Duodenal mucosa (tissue), 2 donors: ENCODE data around the gene CREB3L1.
A peak's percentile ranks its signal among the peaks of the same experiment; 100 is the strongest.

ENCODE experiments used
- H3K27ac ChIP-seq: one replicate; pipeline ENCODE4 v1.7.0; 2013; ENCODE audit warnings: low read depth, low read length
- H3K27me3 ChIP-seq, 2 donors: one replicate each; pipeline ENCODE4 v1.7.0; 2013; ENCODE audit warnings: low read length in 2 of 2, control low read depth in 1 of 2; ENCODE audit not compliant: insufficient read depth in 2 of 2, control insufficient read depth in 1 of 2
- H3K36me3 ChIP-seq, 2 donors: one replicate each; pipeline ENCODE4 v1.7.0; 2013; ENCODE audit warnings: low read length in 2 of 2, control low read depth in 1 of 2; ENCODE audit not compliant: insufficient read depth in 2 of 2, control insufficient read depth in 1 of 2
- H3K4me1 ChIP-seq, 2 donors: one replicate each; pipeline ENCODE4 v1.7.0; 2013; ENCODE audit warnings: low read length in 2 of 2, control low read depth in 1 of 2; ENCODE audit not compliant: insufficient read depth in 2 of 2, control insufficient read depth in 1 of 2
- H3K4me3 ChIP-seq, 2 donors: one replicate each; pipeline ENCODE4 v1.7.0; 2013; ENCODE audit warnings: low read length in 2 of 2, low read depth in 1 of 2
- H3K9ac ChIP-seq, 2 donors: one replicate each; pipeline ENCODE4 v1.7.0; 2013; ENCODE audit warnings: low read length in 2 of 2, low read depth in 1 of 2
- H3K9me3 ChIP-seq, 2 donors: one replicate each; pipeline ENCODE4 v1.7.0; 2013; ENCODE audit warnings: low read length in 2 of 2, control low read depth in 1 of 2; ENCODE audit not compliant: control insufficient read depth in 1 of 2

CREB3L1 gene

DNA sequence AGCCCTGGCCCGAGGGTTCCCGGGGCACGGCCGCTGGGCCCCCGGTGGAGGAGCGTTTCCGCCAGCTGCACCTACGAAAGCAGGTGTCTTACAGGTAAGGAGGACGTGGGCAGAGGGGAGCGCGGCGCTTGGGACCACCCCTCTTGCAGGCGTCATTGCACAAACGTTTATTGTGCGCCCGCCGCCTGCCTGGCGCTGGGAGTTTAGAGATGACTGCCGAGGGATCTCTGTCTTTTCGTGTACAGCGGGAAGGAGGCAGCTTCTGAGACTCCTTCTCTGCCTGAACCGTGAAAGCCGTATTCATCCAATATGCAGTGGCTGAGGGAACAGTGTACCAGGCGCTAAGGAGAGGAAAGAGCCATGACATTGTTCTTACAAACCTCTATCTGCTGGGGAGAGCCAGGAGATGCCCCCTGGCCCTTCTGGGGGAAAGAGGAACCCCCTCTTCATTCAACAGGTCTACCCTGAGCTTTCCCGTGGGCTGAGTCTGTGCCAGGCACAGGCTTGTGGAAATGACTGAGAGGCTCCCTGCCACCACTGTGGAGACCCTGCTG, 56.0 kb downstream of the CREB3L1 start:
- H3K36me3 ChIP-seq: no peaks in the 10 kb centered on the region
- H3K4me3 ChIP-seq: peak overlapping the region in 1 of 2 donors; percentile 55
- H3K27ac ChIP-seq: no peak overlapping the region
- no peaks in the 10 kb centered on the region for H3K9me3 ChIP-seq
- peaks cover 45 to 46% of the 10 kb centered on the region in 2 donors for H3K27me3 ChIP-seq
- no peak overlapping the region for H3K9ac ChIP-seq
- peaks cover 8 to 10% of the 10 kb centered on the region in 2 donors for H3K4me1 ChIP-seq

- peaks cover 13 to 18% of the 10 kb centered on the region in 2 donors for H3K4me1 ChIP-seq
- H3K9ac ChIP-seq: no peak overlapping the region
- H3K4me3 ChIP-seq: no peak overlapping the region
- H3K36me3 ChIP-seq: no peaks in the 10 kb centered on the region
- no peaks in the 10 kb centered on the region for H3K9me3 ChIP-seq
- no peak overlapping the region for H3K27ac ChIP-seq
- H3K27me3 ChIP-seq: peaks cover 45 to 46% of the 10 kb centered on the region in 2 donors
These were observed 56.7 kb downstream of the CREB3L1 start for GRCh38 chr11:46334211-46334610.

DNA sequence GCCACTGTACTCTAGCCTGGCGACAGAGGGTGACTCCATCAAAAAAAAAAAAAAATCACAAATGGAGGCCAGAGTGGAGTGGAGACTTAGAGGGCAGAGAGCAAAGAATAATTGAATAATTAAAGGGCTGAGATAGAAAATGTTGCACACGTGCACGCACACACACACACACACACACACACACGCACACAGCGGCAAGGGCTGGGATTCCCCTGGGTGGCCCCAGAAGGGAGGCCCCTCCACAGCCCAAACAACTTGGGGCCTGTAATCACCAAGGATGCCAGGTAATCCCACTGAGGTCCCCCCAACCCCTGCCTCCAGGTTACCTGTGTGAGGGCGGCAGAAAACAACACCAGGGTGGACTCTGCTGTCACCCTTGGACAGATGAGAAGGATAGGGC, 57.8 kb downstream of the CREB3L1 start:
- Histone ChIP-seq H3K9ac (no peak overlapping the region), H3K4me3 (no peak overlapping the region), H3K9me3 (no peaks in the 10 kb centered on the region), H3K27ac (no peak overlapping the region), H3K4me1 (peaks cover 13 to 27% of the 10 kb centered on the region in 2 donors), H3K36me3 (no peaks in the 10 kb centered on the region), H3K27me3 (peaks cover 36 to 37% of the 10 kb centered on the region in 2 donors)

DNA sequence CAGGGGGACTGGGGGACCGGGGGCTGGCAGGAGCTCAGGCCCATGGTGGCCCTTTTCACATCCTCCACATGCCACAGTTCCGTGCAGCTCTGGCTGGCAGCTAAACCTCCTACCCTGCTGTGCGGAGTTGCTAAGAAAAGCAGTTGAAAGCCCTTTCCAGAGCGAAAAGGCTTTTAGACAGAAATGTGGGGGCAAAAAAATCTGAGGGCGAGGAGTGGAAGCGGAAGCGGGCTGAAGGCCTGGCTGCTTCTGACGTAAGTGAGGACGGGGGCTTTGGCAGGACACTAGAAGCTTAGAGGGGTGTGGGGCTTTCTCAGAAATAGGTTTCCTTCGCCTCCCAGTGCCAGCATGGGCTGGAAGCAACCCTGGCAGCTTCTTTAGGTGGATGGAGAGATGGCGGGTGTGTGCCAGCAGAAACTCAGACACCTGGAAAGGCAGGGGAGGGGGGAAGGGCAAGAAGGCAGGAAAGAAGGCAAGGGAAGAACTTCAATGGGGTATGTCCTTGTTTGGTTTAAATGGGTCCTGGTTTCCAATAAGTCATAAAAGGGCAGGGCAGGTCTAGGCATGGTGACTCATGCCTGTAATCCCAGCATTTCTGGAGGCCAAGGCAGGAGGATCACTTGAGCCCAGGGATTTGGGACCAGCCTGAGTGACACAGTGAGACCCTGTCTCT, 58.6 kb downstream of the CREB3L1 start:
- Histone ChIP-seq H3K9ac (no peak overlapping the region), H3K9me3 (no peaks in the 10 kb centered on the region), H3K27ac (no peak overlapping the region), H3K27me3 (peaks cover 33% of the 10 kb centered on the region in 2 donors), H3K4me3 (no peak overlapping the region), H3K4me1 (peaks cover 10 to 27% of the 10 kb centered on the region in 2 donors), H3K36me3 (no peaks in the 10 kb centered on the region)

- no peak overlapping the region for H3K27ac ChIP-seq
- H3K9ac ChIP-seq: no peak overlapping the region
- peaks cover 27 to 29% of the 10 kb centered on the region in 2 donors for H3K27me3 ChIP-seq
- H3K4me3 ChIP-seq: no peak overlapping the region
- no peaks in the 10 kb centered on the region for H3K9me3 ChIP-seq
- H3K36me3 ChIP-seq: no peaks in the 10 kb centered on the region
- peaks cover 10 to 27% of the 10 kb centered on the region in 2 donors for H3K4me1 ChIP-seq
These were observed 59.2 kb downstream of the CREB3L1 start for GRCh38 chr11:46336563-46337180.

DNA sequence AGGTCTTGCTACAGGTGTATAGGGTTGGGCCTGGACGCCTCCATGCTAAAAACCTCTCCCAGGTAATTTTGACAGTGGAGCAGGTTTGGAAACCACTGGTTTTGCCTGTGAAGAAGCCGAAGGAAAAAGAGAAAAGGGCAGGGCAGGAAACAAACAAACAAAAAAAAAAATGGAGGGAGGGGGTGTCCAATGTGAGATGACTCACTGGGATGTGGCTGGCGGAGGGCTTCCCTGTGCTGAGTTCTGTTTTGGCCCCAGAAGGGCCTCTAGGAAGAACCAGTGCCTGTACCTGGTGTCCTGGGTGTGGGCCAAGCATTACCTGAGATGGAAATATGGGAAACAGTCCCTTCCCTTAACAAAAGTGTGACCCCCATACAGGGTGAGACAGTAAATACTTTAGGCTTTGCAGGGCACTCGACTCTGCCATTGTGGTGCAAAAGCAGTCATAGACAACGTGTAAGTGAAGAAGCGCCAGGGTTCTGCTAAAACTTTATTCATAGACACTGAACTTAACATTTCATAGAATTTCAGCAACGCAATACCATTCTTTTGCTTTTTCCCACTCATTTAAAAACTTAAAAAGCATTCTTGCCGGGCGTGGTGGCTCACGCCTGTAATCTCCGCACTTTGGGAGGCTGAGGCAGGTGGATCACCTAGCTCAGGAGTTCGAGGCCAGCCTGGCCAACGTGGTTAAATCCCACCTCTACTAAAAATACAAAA, 60.3 kb downstream of the CREB3L1 start:
- H3K36me3 ChIP-seq: no peaks in the 10 kb centered on the region
- no peak overlapping the region for H3K9ac ChIP-seq
- H3K4me1 ChIP-seq: peaks cover 10 to 28% of the 10 kb centered on the region in 2 donors
- H3K27ac ChIP-seq: no peak overlapping the region
- no peaks in the 10 kb centered on the region for H3K9me3 ChIP-seq
- H3K4me3 ChIP-seq: no peak overlapping the region
- H3K27me3 ChIP-seq: peaks cover 17 to 18% of the 10 kb centered on the region in 2 donors

- no peaks in the 10 kb centered on the region for H3K36me3 ChIP-seq
- no peaks in the 10 kb centered on the region for H3K9me3 ChIP-seq
- H3K4me1 ChIP-seq: peaks cover 6 to 24% of the 10 kb centered on the region in 2 donors
- H3K27me3 ChIP-seq: peaks cover 12% of the 10 kb centered on the region in 2 donors
- H3K27ac ChIP-seq: no peak overlapping the region
- no peak overlapping the region for H3K9ac ChIP-seq
- no peak overlapping the region for H3K4me3 ChIP-seq
These were observed 61.1 kb downstream of the CREB3L1 start for GRCh38 chr11:46338636-46338987.

DNA sequence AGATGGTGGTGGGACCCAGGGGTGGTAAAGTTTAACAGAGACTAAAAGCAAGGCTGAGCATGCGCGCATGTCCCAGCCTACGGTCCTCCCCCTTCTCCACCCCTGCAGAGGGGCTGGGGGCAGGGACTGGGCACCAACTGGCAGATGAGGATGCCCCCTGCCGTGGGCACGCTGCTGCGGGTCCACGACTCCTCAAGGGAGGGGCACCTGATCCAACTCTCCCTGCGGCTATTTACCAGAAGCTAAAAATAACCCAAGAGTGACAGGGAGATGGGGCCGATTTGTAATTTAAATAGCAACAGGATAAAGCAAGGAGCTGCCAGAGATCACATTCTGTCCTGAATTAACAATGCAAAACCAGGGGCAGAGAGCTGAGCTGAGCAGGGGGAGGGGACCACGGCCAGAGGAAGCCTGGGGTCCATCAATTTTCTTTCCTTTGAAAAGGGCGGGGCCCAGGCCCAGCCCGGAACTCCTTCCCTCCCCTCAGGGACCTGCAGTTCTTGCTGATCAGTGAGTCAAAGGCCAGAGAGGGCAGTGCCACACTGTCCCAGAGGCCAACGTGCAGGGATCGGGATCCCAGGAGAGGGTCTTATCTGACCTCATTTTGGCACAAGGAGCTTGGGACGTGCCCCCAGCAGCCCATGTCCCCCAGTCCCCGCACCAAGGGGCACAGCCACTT, 61.7 kb downstream of the CREB3L1 start:
- Histone ChIP-seq H3K4me3 (no peak overlapping the region), H3K27me3 (peaks cover 7% of the 10 kb centered on the region in 2 donors), H3K36me3 (no peaks in the 10 kb centered on the region), H3K4me1 (peaks cover 5 to 24% of the 10 kb centered on the region in 2 donors), H3K27ac (no peak overlapping the region), H3K9ac (no peak overlapping the region), H3K9me3 (no peaks in the 10 kb centered on the region)

- Histone ChIP-seq H3K9me3 (no peaks in the 10 kb centered on the region), H3K27ac (no peak overlapping the region), H3K4me1 (peaks cover 5 to 24% of the 10 kb centered on the region in 2 donors)
These were observed 62.4 kb downstream of the CREB3L1 start for GRCh38 chr11:46339816-46340215.

More at GRCh38 chr11:46339816-46340215, 62.4 kb downstream of the CREB3L1 start:
- Histone ChIP-seq H3K27me3 (peaks cover 0 to under 1% of the 10 kb centered on the region in 2 donors), H3K36me3 (no peaks in the 10 kb centered on the region), H3K4me3 (no peak overlapping the region), H3K9ac (no peak overlapping the region)
